Esophagus muscularis mucosa (tissue), 4 donors: ENCODE data around the gene SLC7A4. TPM values are rescaled to one million over a fixed set of nuclear protein-coding genes. Genes with fewer than 3 reads are reported as not detected.

ENCODE experiments used
- DNase-seq: peaks from one replicate; pipeline ENCODE4 v3.0.0-alpha.2; 2017; ENCODE audit errors: extremely low spot score
- H3K27ac ChIP-seq, 4 donors: fragments of 200-600 bp; sonication (generic); replicated peaks in 1 of 4; 1 replicate in 3 of 4; 2 replicates in 1 of 4; pipeline ENCODE4 v1.5.1; 2016 to 2019; ENCODE audit warnings: mild to moderate bottlenecking in 1 of 4
- H3K27me3 ChIP-seq, 4 donors: fragments of 200-600 bp; sonication (generic); one replicate each; pipeline versions ENCODE4 v1.5.1 to v1.6.0; 2016 to 2019
- H3K36me3 ChIP-seq, 4 donors: fragments of 200-600 bp; sonication (generic); one replicate each; pipeline ENCODE4 v1.5.1; 2016 to 2019
- H3K4me1 ChIP-seq, 4 donors: fragments of 200-600 bp; sonication (generic); one replicate each; pipeline ENCODE4 v1.5.1; 2016 to 2019
- H3K4me3 ChIP-seq, 4 donors: fragments of 200-600 bp; sonication (generic); 1 replicate in 2 of 4; 2 replicates in 2 of 4; pipeline ENCODE4 v1.5.1; 2016 to 2019; ENCODE audit warnings: mild to moderate bottlenecking in 4 of 4, moderate library complexity in 1 of 4
- H3K9me3 ChIP-seq, 4 donors: fragments of 200-600 bp; sonication (generic); 1 replicate in 3 of 4; 2 replicates in 1 of 4; pipeline ENCODE4 v1.5.1; 2016 to 2019
- EP300 ChIP-seq: sonication (generic); formaldehyde crosslinking; IDR thresholded peaks from one replicate; pipeline ENCODE4 v1.6.1; 2017; ENCODE audit warnings: antibody characterized with exemption
- POLR2A ChIP-seq: fragments of 450-650 bp; IDR thresholded peaks from one replicate; pipeline ENCODE4 v1.6.1; 2017; ENCODE audit warnings: antibody characterized with exemption, moderate library complexity, mild to moderate bottlenecking, low read depth
- POLR2AphosphoS5 ChIP-seq, 2 donors: sonication (generic); formaldehyde crosslinking; IDR thresholded peaks; one replicate each; pipeline ENCODE4 v1.6.1; 2017; ENCODE audit warnings: antibody characterized with exemption in 2 of 2
- WGBS: methylation state at CpG from one replicate; pipeline ENCODE4 v1.1.5; 2018; 5-methylcytosine and 5-hydroxymethylcytosine counted together
- intact Hi-C: fragments of 100-400 bp; cut with DNase I; formaldehyde crosslinking; loops from one replicate; pipeline ENCODE4 v1.15.1; 2023
- small RNA-seq, 3 donors: library from RNA; depleted of rRNA; stranded (forward); fragments of <200 nt; gene quantifications; one replicate each; pipeline ENCODE3, GENCODE V24; 2016
- total RNA-seq, 4 donors: library from RNA; depleted of rRNA; stranded (reverse); fragments of >200 nt; gene quantifications; one replicate each; pipeline versions ENCODE4 v1.1.0 to v1.2.1, GENCODE V29; 2016
- TF ChIP-seq, protein P1 (sequence below), 3 experiments: fragments of 200-600 bp in 2 of 3; fragments of 450-650 bp in 1 of 3; sonication (generic) in 2 of 3; IDR thresholded peaks; one replicate each; pipeline ENCODE4 v1.5.1; 2017 to 2019; ENCODE audit warnings: antibody characterized with exemption in 3 of 3, mild to moderate bottlenecking in 2 of 3, moderate library complexity in 1 of 3

SLC7A4 gene
- total RNA-seq, 4 donors from 2014 or later: 0.23 to 0.42 (median 0.36) TPM

DNA sequence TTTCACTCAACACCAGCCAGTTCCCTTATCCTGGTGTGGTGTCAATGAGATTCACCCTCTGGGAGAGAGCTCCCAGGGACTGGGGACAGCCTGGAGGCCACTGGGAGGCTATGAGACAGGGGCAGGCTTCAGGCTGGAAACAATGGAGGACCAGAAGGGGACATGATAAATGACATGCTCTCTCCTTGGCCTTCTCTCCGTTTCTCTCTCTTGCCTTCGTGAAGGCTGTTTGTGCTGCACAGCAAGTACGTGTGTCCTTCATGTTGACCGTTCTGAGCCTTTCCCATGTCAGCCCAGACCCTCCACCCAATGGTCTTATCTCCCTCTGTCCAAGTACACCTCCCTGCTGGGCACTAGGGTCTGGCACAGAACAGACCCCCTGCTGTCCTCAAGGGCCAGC lies 51.8 kb downstream of the SLC7A4 start:
- DNase-seq: no peak
- H3K4me1 ChIP-seq: peaks cover 34 to 45% (median 43%) of the 10 kb centered on the region in 4 donors
- H3K4me3 ChIP-seq: no peak overlapping the region
- WGBS: 84% methylated on average over 4 of the region's 4 CpGs
- H3K9me3 ChIP-seq: peaks cover 0 to 8% (median 4%) of the 10 kb centered on the region in 4 donors
- H3K27ac ChIP-seq: peak overlapping the region in 2 of 4 donors; percentile 94
- intact Hi-C loops: no loop called here
- no peaks in the 10 kb centered on the region for H3K27me3 ChIP-seq
- H3K36me3 ChIP-seq: peaks cover 0 to 16% (median 9%) of the 10 kb centered on the region in 4 donors
- TF ChIP-seq POLR2A (no peak), EP300 (no peak), POLR2AphosphoS5 (IDR thresholded peaks at IDR 0.05) (no peak)
- TF ChIP-seq, protein P1, sequence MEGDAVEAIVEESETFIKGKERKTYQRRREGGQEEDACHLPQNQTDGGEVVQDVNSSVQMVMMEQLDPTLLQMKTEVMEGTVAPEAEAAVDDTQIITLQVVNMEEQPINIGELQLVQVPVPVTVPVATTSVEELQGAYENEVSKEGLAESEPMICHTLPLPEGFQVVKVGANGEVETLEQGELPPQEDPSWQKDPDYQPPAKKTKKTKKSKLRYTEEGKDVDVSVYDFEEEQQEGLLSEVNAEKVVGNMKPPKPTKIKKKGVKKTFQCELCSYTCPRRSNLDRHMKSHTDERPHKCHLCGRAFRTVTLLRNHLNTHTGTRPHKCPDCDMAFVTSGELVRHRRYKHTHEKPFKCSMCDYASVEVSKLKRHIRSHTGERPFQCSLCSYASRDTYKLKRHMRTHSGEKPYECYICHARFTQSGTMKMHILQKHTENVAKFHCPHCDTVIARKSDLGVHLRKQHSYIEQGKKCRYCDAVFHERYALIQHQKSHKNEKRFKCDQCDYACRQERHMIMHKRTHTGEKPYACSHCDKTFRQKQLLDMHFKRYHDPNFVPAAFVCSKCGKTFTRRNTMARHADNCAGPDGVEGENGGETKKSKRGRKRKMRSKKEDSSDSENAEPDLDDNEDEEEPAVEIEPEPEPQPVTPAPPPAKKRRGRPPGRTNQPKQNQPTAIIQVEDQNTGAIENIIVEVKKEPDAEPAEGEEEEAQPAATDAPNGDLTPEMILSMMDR (IDR thresholded peaks at IDR 0.05): no peak

DNA sequence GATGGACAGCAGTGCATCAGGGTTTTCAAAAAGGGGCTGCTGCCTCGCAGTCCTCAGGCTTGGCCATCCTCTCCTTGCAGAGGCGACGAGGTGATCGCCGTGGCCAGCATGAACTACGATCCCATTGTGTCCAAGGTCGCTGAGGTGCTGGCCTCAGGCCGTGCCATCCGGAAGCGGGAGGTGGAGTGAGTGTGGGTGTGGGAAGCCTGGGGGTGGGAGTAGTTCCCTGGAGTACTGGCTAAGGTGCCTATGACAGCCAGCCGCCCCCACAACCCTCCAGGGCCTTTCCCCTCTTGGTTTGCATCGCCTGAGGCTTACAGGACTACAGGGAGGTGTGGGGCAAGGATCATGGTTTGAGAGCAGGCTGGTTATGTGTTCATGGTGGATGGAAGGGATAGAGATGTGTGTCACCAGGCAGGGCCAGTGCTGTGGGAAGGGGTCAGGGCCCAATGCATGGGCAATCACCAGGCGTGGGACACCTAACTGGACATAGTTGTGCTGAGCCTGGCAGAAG lies 52.4 kb downstream of the SLC7A4 start:
- intact Hi-C loops: no loop called here

GRCh38 chr22:20979243-20979809 lies 53.0 kb downstream of the SLC7A4 start:
- WGBS: 29% methylated on average over 13 of the region's 39 CpGs

More for the DNA sequence above, 52.4 kb downstream of the SLC7A4 start:
- no peak for DNase-seq
- H3K4me1 ChIP-seq: peaks cover 34 to 45% (median 43%) of the 10 kb centered on the region in 4 donors
- WGBS: 93% methylated on average over 3 of the region's 13 CpGs
- H3K27ac ChIP-seq: peak overlapping the region in 3 of 4 donors; percentile 20 to 94 (median 52)
- TF ChIP-seq POLR2AphosphoS5 (IDR thresholded peaks at IDR 0.05) (no peak), EP300 (no peak), POLR2A (no peak)
- TF ChIP-seq, protein P1 (IDR thresholded peaks at IDR 0.05): no peak
- peak overlapping the region; percentile 36 to 51 (median 40) for H3K4me3 ChIP-seq
- H3K36me3 ChIP-seq: peaks cover 0 to 13% (median 6%) of the 10 kb centered on the region in 4 donors
- H3K9me3 ChIP-seq: peaks cover 0 to 8% (median 4%) of the 10 kb centered on the region in 4 donors
- H3K27me3 ChIP-seq: no peaks in the 10 kb centered on the region

More at GRCh38 chr22:20979243-20979809, 53.0 kb downstream of the SLC7A4 start:
- intact Hi-C loops: no loop called here
- H3K27me3 ChIP-seq: no peaks in the 10 kb centered on the region
- peaks cover 0 to 8% (median 4%) of the 10 kb centered on the region in 4 donors for H3K9me3 ChIP-seq
- peaks cover 0 to 9% (median 6%) of the 10 kb centered on the region in 4 donors for H3K36me3 ChIP-seq
- peak overlapping the region; percentile 36 to 51 (median 40) for H3K4me3 ChIP-seq
- H3K27ac ChIP-seq: peak overlapping the region in 3 of 4 donors; percentile 20 to 94 (median 52)
- DNase-seq: no peak
- H3K4me1 ChIP-seq: peaks cover 34 to 45% (median 43%) of the 10 kb centered on the region in 4 donors
- TF ChIP-seq, protein P1 (IDR thresholded peaks at IDR 0.05): no peak
- peak; percentile 55 to 61 for TF ChIP-seq POLR2AphosphoS5 (IDR thresholded peaks at IDR 0.05)
- TF ChIP-seq EP300: no peak
- no peak for TF ChIP-seq POLR2A

Small RNA genes within 50 kb of the gene (small RNA-seq; reads per million reads assigned to genes)
- 0 reads per million in 3 donors for gene MIR649

Other genes starting within 250 kb of the SLC7A4 start
- 100 to 1,000 TPM in 1 of 4 donors, 10 to 100 TPM in 3; 69.8 to 115 (median 82.3) TPM for gene PI4KA, start 173.8 kb downstream of the SLC7A4 start, total RNA-seq
- 10 to 100 TPM; 21.2 to 33.6 (median 26.4) TPM for gene SNAP29, start 173.6 kb downstream of the SLC7A4 start, total RNA-seq
- 10 to 100 TPM; 34.9 to 56.2 (median 47.9) TPM for gene CRKL, start 115.2 kb downstream of the SLC7A4 start, total RNA-seq
- gene AIFM3, start 65.3 kb downstream of the SLC7A4 start, total RNA-seq: 1 to 10 TPM in 3 of 4 donors, under 1 TPM in 1; 0.92 to 1.7 (median 1.4) TPM
- 10 to 100 TPM; 42.4 to 76.3 (median 57.2) TPM for gene LZTR1, start 50.3 kb downstream of the SLC7A4 start, total RNA-seq
- 10 to 100 TPM; 33.2 to 42.4 (median 39.1) TPM for gene THAP7, start 30.4 kb downstream of the SLC7A4 start, total RNA-seq
- under 1 TPM; 0.39 to 0.50 (median 0.41) TPM for gene P2RX6, start 17.4 kb downstream of the SLC7A4 start, total RNA-seq
- gene LRRC74B, start 13.4 kb upstream of the SLC7A4 start, total RNA-seq: not detected